SH-SY5Y (cell line): ENCODE data around the gene PNO1.

ENCODE experiments used
- GATA2 ChIP-seq: IDR thresholded peaks from 2 replicates; pipeline ENCODE4 v1.6.1; 2011; ENCODE audit warnings: mild to moderate bottlenecking, low read depth, low read length
- GATA3 ChIP-seq: IDR thresholded peaks from 2 replicates; pipeline ENCODE4 v1.6.1; 2011; ENCODE audit warnings: low read depth, mild to moderate bottlenecking, low read length, moderate library complexity

DNA sequence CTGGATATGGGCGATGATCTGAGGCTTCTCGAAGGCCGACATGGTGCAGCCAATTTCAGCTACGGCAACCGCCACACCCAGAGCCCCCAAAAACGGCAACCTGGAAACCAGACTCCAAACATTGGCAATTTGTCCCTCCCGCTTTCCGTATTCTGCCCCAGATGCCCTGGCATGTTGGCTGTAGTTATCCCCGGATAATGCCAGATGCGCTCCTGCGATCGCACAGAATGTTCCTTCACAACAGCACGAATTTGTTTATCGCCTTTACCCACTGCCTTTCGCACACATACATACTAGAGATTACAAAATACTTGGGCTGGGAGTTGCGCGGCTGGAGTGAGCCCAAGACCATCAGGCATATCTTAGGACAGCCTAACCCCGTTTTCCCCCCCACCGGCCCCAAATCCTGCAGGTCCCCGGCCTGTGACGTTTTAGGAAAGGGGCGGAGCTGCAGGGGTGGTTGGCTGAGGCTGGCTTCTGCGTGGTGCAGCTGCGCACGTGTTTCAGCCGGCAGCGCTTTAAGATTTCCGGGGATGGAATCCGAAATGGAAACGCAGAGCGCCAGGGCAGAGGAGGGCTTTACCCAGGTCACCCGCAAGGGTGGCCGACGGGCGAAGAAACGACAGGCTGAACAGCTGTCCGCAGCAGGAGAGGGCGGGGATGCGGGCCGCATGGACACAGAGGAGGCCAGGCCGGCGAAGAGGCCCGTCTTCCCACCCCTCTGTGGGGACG is at the start of gene PNO1:
- TF ChIP-seq GATA2, result no peak
- TF ChIP-seq GATA3, result no peak
